ENCODE measurements around the gene USP40. TPM values are rescaled to one million over a fixed set of nuclear protein-coding genes. Genes with fewer than 3 reads are reported as not detected.
A peak's percentile ranks its signal among the peaks of the same experiment; 100 is the strongest.

USP40 gene
- total and polyA plus RNA-seq, 3 donors from 2014 or later = 42.0 to 87.3 (median 70.2) TPM

DNA sequence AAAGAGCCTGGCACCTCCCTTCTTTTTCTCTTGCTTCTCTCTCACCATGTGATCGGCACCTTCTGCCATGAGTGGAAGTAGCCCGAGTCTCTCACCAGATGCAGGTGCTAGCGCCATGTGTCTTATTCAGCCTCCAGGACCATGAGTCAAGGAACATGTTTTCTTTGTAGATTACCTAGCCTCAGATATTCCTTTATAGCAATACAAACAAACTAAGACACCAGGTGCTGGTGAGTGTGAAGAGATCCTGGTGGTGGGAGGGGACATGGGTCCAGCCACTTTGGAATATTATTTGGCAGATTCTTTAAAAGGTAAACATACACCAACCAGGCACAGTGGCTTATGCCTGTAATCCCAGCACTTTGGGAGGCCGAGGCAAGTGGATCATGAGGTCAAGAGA is 5.9 kb upstream of the USP40 start:
- Histone ChIP-seq H3K36me3 (ENCODE audit: low read depth, missing control alignments) (no peaks in the 10 kb centered on the region), H3K27me3 (no peaks in the 10 kb centered on the region), H3K4me1 (no peaks in the 10 kb centered on the region), H3K4me3 (no peak overlapping the region), H3K27ac (no peak overlapping the region), H3K9me3 (no peaks in the 10 kb centered on the region)
- intact Hi-C loops (cut with DNase I; ENCODE audit: low total_unique reads) = no loop called here
- WGBS, 2 donors = 78 to 83% methylated on average over 4 of the region's 4 CpGs
- no peak for DNase-seq
- no peak for TF ChIP-seq POLR2A (IDR thresholded peaks at IDR 0.05)

- intact Hi-C loops (cut with DNase I; ENCODE audit: low total_unique reads) = no loop called here
- Histone ChIP-seq H3K9me3 (no peaks in the 10 kb centered on the region), H3K36me3 (ENCODE audit: low read depth, missing control alignments) (no peaks in the 10 kb centered on the region), H3K27ac (no peak overlapping the region), H3K27me3 (no peaks in the 10 kb centered on the region), H3K4me3 (no peak overlapping the region), H3K4me1 (no peaks in the 10 kb centered on the region)
- TF ChIP-seq, protein P1, sequence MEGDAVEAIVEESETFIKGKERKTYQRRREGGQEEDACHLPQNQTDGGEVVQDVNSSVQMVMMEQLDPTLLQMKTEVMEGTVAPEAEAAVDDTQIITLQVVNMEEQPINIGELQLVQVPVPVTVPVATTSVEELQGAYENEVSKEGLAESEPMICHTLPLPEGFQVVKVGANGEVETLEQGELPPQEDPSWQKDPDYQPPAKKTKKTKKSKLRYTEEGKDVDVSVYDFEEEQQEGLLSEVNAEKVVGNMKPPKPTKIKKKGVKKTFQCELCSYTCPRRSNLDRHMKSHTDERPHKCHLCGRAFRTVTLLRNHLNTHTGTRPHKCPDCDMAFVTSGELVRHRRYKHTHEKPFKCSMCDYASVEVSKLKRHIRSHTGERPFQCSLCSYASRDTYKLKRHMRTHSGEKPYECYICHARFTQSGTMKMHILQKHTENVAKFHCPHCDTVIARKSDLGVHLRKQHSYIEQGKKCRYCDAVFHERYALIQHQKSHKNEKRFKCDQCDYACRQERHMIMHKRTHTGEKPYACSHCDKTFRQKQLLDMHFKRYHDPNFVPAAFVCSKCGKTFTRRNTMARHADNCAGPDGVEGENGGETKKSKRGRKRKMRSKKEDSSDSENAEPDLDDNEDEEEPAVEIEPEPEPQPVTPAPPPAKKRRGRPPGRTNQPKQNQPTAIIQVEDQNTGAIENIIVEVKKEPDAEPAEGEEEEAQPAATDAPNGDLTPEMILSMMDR (IDR thresholded peaks at IDR 0.05) = no peak
- TF ChIP-seq POLR2A (IDR thresholded peaks at IDR 0.05) = no peak
- WGBS, 2 donors = 78 to 88% methylated on average over 2 of the region's 2 CpGs
- DNase-seq = no peak
These were observed 4.9 kb upstream of the USP40 start for GRCh38 chr2:233571462-233571861.

DNA sequence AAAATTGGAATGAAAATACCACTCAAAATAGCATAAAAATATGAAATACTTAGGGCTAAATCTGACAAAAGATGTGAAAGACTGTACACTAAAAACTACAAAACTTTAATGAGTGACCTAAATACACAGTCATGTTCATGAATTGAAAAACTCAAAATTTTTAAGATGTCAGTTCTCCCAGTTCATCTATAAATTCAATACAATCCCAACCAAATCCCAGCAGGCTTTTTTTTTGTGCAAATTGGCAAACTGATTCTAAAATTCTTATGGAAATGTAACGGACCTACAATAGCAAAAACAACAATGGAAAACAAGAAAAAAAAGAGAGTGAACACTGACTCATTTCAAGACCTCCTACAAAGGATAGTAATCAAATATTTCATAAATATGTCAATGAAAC is 4.4 kb upstream of the USP40 start:
- WGBS, 2 donors = 44 to 70% methylated on average over 1 of the region's 1 CpG
- no peak for DNase-seq
- H3K27ac ChIP-seq = no peak overlapping the region
- TF ChIP-seq, protein P1 (IDR thresholded peaks at IDR 0.05) = no peak
- no peak for TF ChIP-seq POLR2A (IDR thresholded peaks at IDR 0.05)
- H3K36me3 ChIP-seq (ENCODE audit: low read depth, missing control alignments) = no peaks in the 10 kb centered on the region
- H3K4me1 ChIP-seq = no peaks in the 10 kb centered on the region
- no peak overlapping the region for H3K4me3 ChIP-seq
- intact Hi-C loops (cut with DNase I; ENCODE audit: low total_unique reads) = no loop called here
- H3K27me3 ChIP-seq = no peaks in the 10 kb centered on the region
- no peaks in the 10 kb centered on the region for H3K9me3 ChIP-seq

GRCh38 chr2:233565685-233566140 is 869 bp downstream of the USP40 start:
- H3K27me3 ChIP-seq = no peaks in the 10 kb centered on the region
- H3K27ac ChIP-seq = peak overlapping the region; percentile 93 to 95
- no peaks in the 10 kb centered on the region for H3K9me3 ChIP-seq
- H3K4me3 ChIP-seq = peak overlapping the region; percentile 67 to 85
- DNase-seq = no peak
- no peak for TF ChIP-seq POLR2A (IDR thresholded peaks at IDR 0.05)
- TF ChIP-seq, protein P1 (IDR thresholded peaks at IDR 0.05) = no peak
- 3% methylated on average over 6 of the region's 6 CpGs for WGBS, 2 donors
- no peaks in the 10 kb centered on the region for H3K36me3 ChIP-seq (ENCODE audit: low read depth, missing control alignments)
- H3K4me1 ChIP-seq = no peaks in the 10 kb centered on the region
- intact Hi-C loops (cut with DNase I; ENCODE audit: low total_unique reads) = no loop called here

DNA sequence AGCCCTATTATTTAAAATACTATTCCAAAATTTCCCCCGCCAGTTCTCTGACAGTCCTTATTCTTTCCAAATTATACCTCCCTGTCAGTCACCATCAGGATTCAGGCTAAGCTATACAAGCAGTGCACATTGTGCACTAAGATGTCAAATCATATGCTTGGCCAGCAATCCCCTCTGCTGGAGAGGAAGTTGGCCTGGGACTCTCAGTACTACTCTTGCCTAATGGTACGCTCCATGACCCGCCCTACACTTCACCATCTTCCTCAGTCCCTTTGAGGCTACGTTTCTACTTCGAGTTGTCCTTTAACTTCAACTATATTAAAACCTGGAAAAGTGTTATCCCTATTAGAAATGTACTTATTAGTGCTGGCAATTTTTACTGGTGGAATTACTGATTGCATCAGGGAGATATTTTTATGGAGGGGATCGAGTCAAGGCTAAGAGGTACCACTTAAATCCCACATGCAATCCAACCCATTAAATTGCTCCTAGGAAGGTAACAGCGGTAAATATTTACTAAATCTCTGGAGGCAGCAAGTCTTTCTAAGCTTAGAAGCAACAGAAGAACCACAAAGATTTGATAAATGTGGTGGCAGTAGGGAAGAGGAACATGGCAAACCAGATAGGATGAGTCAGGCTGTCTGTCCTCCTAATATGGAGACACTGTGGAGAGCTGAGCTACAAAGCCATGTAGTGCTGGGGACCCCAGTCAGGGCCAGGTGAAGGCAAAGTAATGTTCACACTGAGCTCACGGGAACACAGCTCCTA is 2.7 kb downstream of the USP40 start:
- no peaks in the 10 kb centered on the region for H3K27me3 ChIP-seq
- no peak for TF ChIP-seq POLR2A (IDR thresholded peaks at IDR 0.05)
- TF ChIP-seq, protein P1 (IDR thresholded peaks at IDR 0.05) = no peak
- 87 to 96% methylated on average over 8 of the region's 8 CpGs for WGBS, 2 donors
- H3K36me3 ChIP-seq (ENCODE audit: low read depth, missing control alignments) = no peaks in the 10 kb centered on the region
- no peak overlapping the region for H3K4me3 ChIP-seq
- no peak for DNase-seq
- no peaks in the 10 kb centered on the region for H3K9me3 ChIP-seq
- H3K27ac ChIP-seq = no peak overlapping the region
- no peaks in the 10 kb centered on the region for H3K4me1 ChIP-seq
- intact Hi-C loops (cut with DNase I; ENCODE audit: low total_unique reads) = no loop called here

Data from testis (tissue), 3 donors.